Stimulated activated CD4-positive, alpha-beta T cell treated with anti-CD3 and anti-CD28 coated beads, Interleukin-2, amount 100 ng/mL, for 24 hours (primary cell): ENCODE results near the gene PPP1R3C.

ENCODE experiments used
- DNase-seq, 2 donors: peaks; one replicate each; pipeline ENCODE4 v3.0.0-alpha.2; 2020

The PPP1R3C gene

DNA sequence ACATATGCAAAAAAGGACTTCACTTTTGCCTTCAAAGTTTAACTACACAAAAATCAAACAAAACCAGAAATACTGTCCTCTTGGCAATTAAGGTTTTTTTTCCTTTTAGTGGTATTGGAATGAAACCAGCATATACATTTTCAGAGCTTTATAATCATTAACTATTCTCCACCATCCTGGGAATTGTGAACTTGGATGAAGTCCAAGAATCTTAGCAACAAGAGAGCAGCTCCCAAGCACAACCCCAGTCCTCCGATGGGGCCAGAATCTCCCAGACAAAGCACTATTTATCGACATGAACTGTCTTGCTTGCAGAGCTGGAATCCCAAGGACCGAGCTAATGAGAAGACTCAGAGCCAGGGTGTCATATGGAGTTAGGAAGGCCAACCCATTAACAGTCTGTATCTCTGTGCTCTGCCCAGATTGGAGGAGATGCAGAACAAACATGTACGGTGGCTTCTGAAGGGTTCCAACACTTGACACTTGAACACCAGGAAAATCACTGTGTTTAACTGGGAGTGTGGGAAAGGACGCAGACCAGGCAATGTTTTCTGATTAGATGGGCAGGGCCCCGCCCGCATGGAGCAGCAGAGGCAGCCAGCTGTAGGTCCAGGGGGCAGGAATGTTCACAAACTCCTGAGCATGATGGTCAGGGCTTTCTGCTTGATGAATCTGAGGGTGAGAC is 35.5 kb downstream of the PPP1R3C start:
- DNase-seq = no peak

- no peak for DNase-seq
These were observed 36.1 kb downstream of the PPP1R3C start for GRCh38 chr10:91596825-91597196.

DNA sequence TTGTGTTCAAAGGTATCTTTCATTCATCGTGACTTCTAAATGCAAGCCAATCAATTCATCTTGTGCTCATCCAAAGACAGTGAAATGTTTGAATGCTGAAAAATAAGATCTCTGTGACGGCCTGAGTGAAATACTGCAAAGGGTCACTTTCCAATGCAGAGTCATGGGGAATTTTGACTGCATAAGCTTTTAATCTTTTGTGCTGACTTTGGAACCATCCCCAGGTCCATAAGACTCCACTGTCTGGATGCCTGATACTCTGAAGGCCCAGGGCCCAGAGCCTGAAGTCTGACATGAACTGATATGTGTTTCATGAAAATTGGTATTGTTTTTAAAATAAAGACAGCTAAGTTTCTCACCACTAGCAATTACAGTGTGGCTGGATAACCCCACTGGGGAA is 39.0 kb downstream of the PPP1R3C start:
- no peak for DNase-seq

DNA sequence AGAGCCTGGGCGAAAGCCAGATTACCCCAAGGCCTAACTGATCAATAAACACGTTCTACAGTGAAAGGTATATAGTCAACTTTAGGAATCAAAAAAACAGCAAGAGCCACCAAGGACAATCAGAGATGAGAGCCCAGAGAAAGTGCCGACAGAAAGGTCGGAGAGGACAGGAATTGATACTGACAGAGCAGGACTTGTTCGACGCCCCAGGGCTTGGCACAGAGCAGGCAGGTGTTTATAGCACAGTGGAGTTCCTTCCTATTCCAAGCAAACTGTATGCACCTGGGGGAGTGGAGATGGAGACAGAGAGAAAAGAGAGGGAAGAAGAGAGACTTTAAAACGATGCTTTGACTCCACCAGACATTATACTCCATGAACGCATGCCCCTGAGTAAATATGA is 39.5 kb downstream of the PPP1R3C start:
- DNase-seq = no peak

DNA sequence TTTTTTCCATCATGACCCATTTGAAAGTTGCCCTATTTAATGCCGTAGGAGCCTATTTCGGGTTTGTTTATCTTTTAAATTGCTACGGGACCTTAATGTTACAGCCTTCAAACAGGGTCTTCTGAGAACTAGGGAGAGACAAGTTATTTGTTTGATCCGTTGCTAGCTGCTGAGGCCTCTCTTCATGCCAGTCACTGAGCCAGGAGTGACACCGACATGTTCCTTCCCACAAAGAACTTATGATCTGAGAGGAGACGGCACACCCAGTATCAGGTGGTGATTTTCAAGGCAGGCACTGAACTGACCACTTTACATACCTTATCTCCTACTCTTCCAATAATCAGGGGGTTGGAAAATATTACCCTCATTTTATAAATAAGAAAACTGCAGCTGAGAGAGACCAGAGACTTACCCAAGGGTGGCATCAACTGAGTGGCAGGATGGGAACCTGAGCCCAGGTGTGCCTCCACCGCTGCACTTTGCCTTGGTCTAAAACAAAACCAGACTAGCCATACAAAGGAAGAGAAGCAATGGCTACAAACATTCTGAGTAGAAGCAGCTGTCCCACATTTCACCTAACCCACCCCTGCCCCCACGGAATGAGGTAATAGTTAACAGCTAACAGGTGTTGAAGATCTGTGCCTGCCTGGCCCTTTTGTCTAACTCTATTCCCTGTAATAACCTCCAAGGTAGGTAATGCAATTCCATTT is 40.5 kb downstream of the PPP1R3C start:
- no peak for DNase-seq

GRCh38 chr10:91591797-91592174 is 41.1 kb downstream of the PPP1R3C start:
- no peak for DNase-seq

DNA sequence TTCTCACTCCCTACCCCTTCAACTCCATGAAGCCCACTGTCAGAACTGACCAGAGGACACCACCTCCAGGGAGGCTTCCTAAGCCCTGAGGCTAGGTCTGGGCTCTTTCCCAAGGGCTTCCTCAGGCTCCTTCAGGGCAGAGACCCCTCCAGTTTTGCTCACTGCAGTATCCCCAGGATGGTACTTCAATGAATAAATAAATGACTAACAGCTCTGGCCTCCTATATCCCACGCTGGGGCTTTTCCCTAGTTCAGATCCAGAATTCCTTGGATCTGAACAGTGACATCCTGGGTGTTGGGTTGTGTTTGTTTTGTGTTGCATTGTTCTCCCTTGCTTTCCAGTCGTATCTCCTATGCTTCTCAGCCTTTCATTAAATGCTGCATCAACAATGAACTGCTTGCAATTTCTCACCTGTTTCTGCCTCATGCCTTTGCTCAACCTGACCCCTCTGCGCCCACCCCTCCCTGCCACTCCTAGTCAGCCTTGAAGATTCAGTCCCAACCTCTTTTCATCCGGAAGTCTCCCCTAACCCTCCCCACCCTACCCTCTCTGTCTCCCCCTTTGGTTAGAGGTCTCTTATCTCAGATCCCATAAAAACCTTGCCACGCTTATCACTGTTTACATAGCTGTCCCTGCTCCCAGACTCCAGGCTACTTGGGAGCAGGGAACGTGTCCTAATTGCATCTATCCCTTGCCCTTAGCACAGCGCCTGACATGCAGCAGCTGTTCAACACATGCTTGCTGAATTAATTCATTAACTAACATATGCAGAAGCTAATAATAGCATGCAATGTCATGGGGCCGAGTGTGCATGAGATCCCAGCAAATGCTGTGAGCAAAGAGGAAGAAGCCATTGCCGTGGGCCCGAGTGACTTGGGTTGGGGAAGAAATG is 41.7 kb downstream of the PPP1R3C start:
- DNase-seq = no peak

GRCh38 chr10:91590142-91590903 is 42.5 kb downstream of the PPP1R3C start:
- no peak for DNase-seq

DNA sequence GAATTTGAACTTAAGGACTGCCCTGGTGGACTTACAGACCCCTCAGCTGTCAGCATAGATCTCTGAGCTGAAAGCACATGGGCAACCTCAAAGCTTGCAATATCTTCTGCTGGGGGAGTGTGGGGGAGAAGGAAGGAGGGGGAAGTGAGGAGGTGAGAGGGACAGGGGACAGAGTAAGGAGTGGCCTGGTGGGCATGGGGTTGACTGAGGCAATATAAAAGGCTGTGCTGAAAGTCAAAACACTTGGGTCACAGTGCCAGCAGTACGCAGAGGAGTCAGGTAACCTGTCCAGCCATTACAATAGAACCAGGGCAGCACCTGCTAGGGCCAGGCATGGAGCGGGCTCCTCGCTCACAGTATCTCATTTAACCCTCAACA is 43.2 kb downstream of the PPP1R3C start:
- no peak for DNase-seq

DNA sequence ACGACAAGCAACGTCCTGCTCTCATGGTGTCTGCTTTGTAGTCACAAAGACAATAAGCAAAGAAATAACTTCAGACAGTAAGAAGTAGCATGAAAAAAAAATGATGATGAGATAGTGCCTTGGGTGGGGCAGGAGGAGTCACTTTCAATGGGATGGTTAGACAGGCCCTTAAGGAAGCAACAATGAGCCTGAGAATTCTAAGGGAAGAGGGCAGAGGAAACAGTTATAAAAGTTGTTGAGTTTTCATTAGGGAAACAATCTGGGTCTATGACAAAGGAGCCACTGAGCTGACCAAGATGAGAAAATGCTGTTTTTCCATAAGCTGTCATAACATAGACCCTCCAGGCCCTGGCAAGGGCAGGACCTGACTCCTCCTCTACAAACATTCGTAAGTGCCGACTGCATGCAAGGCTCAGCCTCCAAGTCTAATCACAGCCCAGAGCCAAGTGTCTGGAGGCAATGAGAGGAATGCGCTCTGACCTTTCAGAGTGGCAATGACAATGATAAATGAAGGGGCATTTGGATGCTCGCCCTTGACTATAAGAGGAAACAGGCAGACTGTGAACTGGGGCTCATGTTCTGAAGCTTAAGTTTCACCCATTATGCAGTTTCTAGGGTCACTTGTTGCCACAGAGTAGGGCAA is 43.7 kb downstream of the PPP1R3C start:
- no peak for DNase-seq

DNA sequence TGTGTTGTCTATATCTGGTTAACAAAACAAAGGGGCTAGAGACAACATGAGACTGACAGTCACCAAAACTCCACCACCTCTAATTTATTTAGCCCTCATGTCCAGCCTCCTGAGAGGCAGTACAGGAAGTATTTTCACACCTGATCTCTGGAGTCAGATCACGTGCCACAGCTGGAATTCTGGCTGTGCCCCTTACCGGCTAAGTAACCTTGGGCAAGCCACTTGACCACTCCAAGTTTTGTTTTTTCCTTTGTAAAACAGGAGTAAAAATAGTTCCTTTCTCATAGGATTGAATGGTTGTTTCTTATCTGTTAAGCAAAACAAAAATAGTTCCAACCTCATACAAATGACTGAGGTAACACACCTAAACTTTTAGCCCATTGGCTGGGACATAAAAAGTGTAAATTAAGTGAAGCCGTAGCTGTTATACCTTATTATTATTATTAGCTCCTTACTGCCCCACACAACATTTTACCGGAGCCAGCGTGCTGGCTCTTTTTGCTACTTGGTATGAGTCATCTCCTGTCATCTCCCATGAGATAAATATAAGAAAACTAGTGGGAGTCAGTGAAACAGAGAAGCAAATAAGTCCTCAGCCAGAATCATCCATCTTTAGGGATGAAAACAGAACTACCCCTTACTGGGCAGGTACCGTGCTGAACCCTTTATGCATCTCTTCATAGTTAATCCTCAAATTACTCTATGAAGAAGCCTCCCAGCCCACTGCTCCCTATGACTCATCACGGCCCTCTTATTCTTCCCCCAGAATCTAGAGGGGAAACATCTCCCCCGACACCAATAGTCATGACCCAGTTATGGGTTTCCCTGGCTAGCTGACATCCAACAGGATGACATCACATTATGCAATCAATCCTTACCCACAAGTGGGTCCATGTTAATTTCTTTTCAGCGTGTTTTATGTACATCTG is 44.9 kb downstream of the PPP1R3C start:
- no peak for DNase-seq

DNA sequence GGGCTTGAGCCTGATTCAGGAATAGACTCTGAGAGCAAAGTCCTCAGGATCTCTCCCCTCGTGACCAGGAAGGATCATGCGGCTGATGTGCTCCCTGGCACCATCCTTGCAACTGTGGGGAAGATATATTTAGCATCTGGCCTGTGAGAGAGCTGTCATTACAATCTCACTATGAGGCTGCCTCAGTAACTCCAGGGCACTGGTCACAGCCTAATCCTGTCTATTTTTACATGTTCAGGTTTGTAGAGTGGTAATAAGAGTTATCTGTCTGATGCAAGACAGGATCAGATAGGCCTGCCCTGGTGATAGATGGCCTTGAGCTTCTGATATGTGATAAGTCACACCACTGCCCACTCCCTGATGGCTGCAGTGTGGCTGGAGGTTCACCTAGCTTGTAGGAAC is 50.7 kb downstream of the PPP1R3C start:
- no peak for DNase-seq

GRCh38 chr10:91579329-91579985 is 53.4 kb downstream of the PPP1R3C start:
- no peak for DNase-seq
